Muscle of leg (tissue), 11 donors: Measurements from ENCODE around the gene ANKRD44. TPM values are rescaled to one million over a fixed set of nuclear protein-coding genes. Genes with fewer than 3 reads are reported as not detected.

ENCODE experiments used
- DNase-seq: peaks from one replicate; pipeline ENCODE4 v3.0.0; 2013
- H3K27ac ChIP-seq: one replicate; pipeline ENCODE4 v1.5.1; 2013; ENCODE audit warnings: mild to moderate bottlenecking, low read length, control low read depth
- H3K27me3 ChIP-seq: one replicate; pipeline ENCODE4 v1.6.1; 2013; ENCODE audit warnings: low read length; ENCODE audit not compliant: control insufficient read depth, insufficient read depth
- H3K36me3 ChIP-seq: one replicate; pipeline ENCODE4 v1.6.1; 2013; ENCODE audit warnings: low read length; ENCODE audit not compliant: control insufficient read depth, insufficient read depth
- H3K4me1 ChIP-seq: one replicate; pipeline ENCODE4 v1.6.1; 2013; ENCODE audit warnings: low read length; ENCODE audit not compliant: control insufficient read depth, insufficient read depth
- H3K4me3 ChIP-seq: one replicate; pipeline ENCODE4 v1.5.1; 2013; ENCODE audit warnings: low read length, control low read depth
- H3K9me3 ChIP-seq: replicated peaks from 2 replicates; pipeline ENCODE4 v1.6.1; 2013; ENCODE audit warnings: low read depth, low read length; ENCODE audit not compliant: control insufficient read depth
- WGBS: methylation state at CpG from one replicate; pipeline ENCODE4 v1.1.5; 2013; ENCODE audit warnings: missing lambda C conversion rate; ENCODE audit not compliant: insufficient coverage; 5-methylcytosine and 5-hydroxymethylcytosine counted together
- polyA plus RNA-seq, 8 donors: library from polyadenylated mRNA; unstranded; fragments of 120-200 nt; gene quantifications; one replicate each; pipeline versions ENCODE4 v1.2.1 to v1.2.3, GENCODE V29; 2013; ENCODE audit warnings: inconsistent platforms in 1 of 8, low replicate concordance in 1 of 8; ENCODE audit not compliant: insufficient read length in 8 of 8, insufficient read depth in 1 of 8
- total RNA-seq: library from RNA; stranded (reverse); fragments of 120-200 nt; gene quantifications from one replicate; pipeline ENCODE4 v1.2.4, GENCODE V29; 2013

ANKRD44 gene
- total and polyA plus RNA-seq, 9 donors, result 10.6 to 26.3 (median 15.6) TPM

- H3K27ac ChIP-seq, result no peak overlapping the region
- WGBS, result no CpG with 5 or more reads among the region's 1 CpG
- no peak overlapping the region for H3K4me3 ChIP-seq
- H3K27me3 ChIP-seq, result no peaks in the 10 kb centered on the region
- H3K36me3 ChIP-seq, result peaks cover 3% of the 10 kb centered on the region
- no peaks in the 10 kb centered on the region for H3K9me3 ChIP-seq
- no peaks in the 10 kb centered on the region for H3K4me1 ChIP-seq
- DNase-seq, result no peak
Measured at GRCh38 chr2:196990092-196990491, 320.5 kb downstream of the ANKRD44 start.

DNA sequence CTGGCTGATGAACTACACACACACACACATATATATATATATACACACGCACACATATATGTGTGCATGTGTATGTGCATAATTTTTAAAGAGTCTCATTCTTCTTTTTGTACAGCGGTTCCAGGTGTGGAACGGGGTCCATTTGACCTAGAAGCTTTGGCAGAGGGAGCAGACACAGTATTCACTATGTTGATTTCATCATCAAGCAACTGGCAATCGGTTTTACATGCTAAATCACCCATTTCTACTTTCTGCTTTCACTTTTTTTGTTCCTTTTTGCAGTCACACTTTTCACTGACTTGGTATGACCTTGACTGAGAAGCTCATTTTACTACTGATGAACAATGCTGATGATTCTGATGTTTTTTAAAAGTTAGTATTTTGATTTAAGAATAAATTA, 321.1 kb downstream of the ANKRD44 start:
- no peaks in the 10 kb centered on the region for H3K27me3 ChIP-seq
- no peak overlapping the region for H3K27ac ChIP-seq
- H3K4me3 ChIP-seq, result no peak overlapping the region
- peaks cover 3% of the 10 kb centered on the region for H3K36me3 ChIP-seq
- no peaks in the 10 kb centered on the region for H3K4me1 ChIP-seq
- DNase-seq, result no peak
- H3K9me3 ChIP-seq, result no peaks in the 10 kb centered on the region
- 81% methylated on average over 2 of the region's 4 CpGs for WGBS

DNA sequence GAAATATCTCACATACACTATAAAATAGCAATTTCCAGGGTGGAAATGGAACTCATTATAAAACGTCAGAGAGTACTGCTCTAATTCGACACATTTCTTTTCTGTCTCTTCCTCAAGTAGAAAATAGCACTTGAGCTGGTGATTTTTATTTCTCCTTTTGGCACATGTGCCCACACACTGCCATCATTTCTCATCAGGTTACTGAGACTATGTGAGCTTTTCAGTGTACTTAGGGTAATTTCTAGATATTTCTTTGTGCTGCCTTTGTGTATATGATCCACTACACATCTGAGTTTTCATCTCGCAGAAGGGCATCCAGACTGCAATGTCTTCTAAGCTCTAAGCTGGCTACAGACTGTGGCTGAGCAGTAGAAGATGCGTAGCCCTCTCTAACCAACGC, 321.9 kb downstream of the ANKRD44 start:
- Histone ChIP-seq H3K4me1 (no peaks in the 10 kb centered on the region), H3K9me3 (no peaks in the 10 kb centered on the region), H3K27me3 (no peaks in the 10 kb centered on the region), H3K27ac (peak overlapping the region; percentile 87), H3K4me3 (no peak overlapping the region), H3K36me3 (peaks cover 3% of the 10 kb centered on the region)
- 80% methylated on average over 2 of the region's 5 CpGs for WGBS
- DNase-seq, result peak; percentile 37

DNA sequence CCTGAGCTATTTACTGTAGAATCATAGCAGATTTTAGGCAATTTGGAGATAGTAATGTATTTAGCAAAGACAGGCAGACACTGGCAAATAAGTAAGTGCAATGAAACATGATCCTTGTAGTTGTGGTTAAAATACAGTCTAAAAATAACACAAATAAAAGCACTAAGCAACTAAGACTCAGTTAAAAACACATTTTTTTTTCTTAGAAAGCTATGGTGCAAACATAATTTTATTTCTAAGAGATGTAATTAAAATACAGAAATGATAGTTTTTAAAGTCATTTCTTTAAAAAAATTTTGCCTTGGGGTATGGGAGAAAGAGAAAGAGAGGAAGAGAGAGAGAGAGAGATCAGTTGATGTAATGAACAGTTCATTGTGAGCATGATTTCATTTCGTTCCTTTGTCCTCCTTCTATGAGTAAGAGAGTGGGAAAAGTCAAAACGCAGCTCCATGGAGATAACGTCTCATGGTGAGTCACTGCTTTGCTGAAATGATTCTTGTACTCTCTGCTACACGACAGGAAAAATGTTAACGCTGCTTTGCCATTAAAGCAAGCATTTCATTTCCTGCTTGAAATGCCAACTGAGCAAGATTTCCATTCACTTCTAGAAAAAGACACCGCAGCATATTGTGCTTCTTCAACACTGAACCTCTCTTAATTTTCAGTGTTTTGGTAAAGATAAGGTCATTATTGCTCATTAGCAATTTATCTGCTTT, 322.8 kb downstream of the ANKRD44 start:
- Histone ChIP-seq H3K27me3 (no peaks in the 10 kb centered on the region), H3K9me3 (no peaks in the 10 kb centered on the region), H3K27ac (peak overlapping the region; percentile 87), H3K4me3 (peak overlapping the region; percentile 14), H3K36me3 (no peaks in the 10 kb centered on the region), H3K4me1 (no peaks in the 10 kb centered on the region)
- peak; percentile 93 for DNase-seq
- 6% methylated on average over 5 of the region's 6 CpGs for WGBS

DNA sequence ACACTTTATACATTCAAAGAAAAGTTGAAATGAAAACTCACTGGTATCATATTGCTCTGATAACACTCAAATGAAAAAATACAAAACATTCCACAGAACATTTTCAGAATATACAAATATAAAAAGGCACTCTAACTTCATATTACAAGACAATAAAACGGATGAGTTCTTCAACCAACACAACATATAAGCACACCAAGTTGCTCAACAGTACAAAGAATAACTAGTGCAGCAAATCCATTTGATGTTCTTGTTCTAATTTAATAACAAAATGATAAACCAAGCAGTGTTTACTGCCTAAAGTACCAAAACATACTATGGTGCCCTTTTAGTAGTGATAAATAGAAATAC, 323.3 kb downstream of the ANKRD44 start:
- Histone ChIP-seq H3K27me3 (no peaks in the 10 kb centered on the region), H3K36me3 (no peaks in the 10 kb centered on the region), H3K27ac (peak overlapping the region; percentile 87), H3K9me3 (no peaks in the 10 kb centered on the region), H3K4me3 (no peak overlapping the region), H3K4me1 (no peaks in the 10 kb centered on the region)
- no peak for DNase-seq
- WGBS, result no CpG with 5 or more reads among the region's 1 CpG

DNA sequence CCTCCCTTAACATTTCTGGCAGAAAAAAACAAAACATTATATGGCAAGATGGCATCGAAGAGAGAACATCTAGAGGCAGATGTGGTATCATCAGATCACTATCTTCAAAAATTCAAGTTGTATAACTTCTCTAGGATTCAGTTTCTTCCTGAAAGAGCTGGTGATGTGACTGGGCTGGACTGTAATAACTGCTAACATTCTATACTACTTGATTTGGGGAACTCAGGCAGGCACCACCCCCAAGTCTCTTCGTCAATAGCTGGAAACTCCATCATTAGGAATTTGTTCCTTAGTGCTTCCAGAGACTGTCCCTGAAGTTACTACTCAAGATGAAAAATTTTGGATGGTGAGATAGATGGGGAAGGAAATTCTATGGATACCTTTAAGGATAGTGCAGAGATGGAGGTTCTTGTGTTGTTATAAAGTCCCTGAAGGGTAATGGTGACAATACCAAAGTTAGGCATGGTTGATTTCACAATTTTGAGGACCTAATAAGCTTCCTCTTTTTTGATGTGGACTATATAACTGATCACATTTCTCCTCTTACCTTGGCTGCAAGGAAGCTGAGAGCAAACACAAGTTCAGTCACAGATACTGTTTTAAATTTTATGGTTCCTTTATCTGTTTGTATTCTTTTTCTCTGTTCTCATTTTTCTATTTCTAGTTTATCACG, 324.9 kb downstream of the ANKRD44 start:
- Histone ChIP-seq H3K27me3 (no peaks in the 10 kb centered on the region), H3K27ac (no peak overlapping the region), H3K9me3 (no peaks in the 10 kb centered on the region), H3K36me3 (no peaks in the 10 kb centered on the region), H3K4me3 (no peak overlapping the region), H3K4me1 (no peaks in the 10 kb centered on the region)
- no peak for DNase-seq
- WGBS, result no CpG with 5 or more reads among the region's 3 CpGs

DNA sequence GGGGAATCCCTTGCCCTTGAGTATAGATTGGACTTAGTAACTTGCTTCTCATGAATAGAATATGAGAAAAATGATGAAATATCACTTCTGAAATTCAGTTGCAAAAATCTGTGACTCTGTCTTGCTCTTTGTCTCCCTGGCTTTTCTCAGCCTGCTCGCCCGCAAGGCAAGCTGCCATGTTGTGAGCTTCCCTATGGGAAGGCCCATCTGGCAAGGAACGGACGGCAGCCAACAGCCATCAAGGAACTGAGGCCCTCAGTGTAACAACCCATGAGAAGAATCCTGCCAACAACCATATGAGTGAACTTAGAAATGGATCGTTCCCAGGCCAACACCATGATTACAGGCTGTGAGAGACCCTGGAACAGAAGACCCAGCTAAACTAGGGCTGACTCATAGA, 325.7 kb downstream of the ANKRD44 start:
- Histone ChIP-seq H3K36me3 (no peaks in the 10 kb centered on the region), H3K27ac (no peak overlapping the region), H3K4me1 (no peaks in the 10 kb centered on the region), H3K9me3 (no peaks in the 10 kb centered on the region), H3K4me3 (no peak overlapping the region), H3K27me3 (no peaks in the 10 kb centered on the region)
- no peak for DNase-seq
- 82% methylated on average over 4 of the region's 5 CpGs for WGBS

DNA sequence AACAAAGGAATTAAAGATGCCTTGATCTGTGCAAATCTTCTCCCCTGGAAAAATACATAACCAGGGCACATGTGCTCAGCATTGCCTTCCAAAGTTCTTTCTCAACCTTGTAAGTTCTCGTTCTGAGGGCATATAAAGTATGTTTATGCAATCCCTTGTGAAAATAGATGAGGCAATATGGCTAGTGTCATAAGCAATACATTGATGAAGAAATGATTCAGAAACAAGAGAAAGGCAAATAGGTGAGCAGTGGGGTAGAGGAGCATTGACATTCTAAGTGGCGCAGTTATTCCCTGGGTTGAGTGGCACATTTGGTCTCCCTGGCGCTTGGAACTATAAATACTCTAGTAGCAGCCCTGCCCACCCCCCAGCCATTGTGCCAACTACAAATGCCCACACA, 326.6 kb downstream of the ANKRD44 start:
- WGBS, result 94% methylated on average over 2 of the region's 3 CpGs
- no peaks in the 10 kb centered on the region for H3K36me3 ChIP-seq
- no peaks in the 10 kb centered on the region for H3K27me3 ChIP-seq
- no peak overlapping the region for H3K4me3 ChIP-seq
- no peak overlapping the region for H3K27ac ChIP-seq
- no peaks in the 10 kb centered on the region for H3K4me1 ChIP-seq
- DNase-seq, result no peak
- H3K9me3 ChIP-seq, result no peaks in the 10 kb centered on the region

DNA sequence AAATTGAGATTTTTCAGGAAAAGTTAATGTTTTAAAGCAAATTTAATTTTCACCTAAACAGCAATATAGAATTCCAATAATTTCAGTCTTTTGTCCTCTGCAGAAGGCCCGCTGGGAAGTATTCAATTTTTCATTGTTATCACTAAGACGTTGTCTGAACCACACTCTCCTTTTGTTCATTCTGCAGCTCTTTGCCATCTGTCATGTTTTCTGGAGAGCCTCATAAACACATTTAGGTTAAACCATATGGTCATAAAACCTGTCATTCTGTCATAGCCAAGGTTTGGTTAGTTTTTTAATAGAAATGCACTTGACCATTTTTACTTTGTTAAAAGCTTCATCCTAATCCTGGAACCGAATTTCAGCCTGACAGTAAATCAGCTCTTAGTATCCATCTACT, 330.1 kb downstream of the ANKRD44 start:
- Histone ChIP-seq H3K9me3 (no peaks in the 10 kb centered on the region), H3K27me3 (no peaks in the 10 kb centered on the region), H3K4me3 (no peak overlapping the region), H3K27ac (no peak overlapping the region), H3K36me3 (no peaks in the 10 kb centered on the region), H3K4me1 (no peaks in the 10 kb centered on the region)
- DNase-seq, result no peak
- WGBS, result 11% methylated on average over 2 of the region's 3 CpGs

DNA sequence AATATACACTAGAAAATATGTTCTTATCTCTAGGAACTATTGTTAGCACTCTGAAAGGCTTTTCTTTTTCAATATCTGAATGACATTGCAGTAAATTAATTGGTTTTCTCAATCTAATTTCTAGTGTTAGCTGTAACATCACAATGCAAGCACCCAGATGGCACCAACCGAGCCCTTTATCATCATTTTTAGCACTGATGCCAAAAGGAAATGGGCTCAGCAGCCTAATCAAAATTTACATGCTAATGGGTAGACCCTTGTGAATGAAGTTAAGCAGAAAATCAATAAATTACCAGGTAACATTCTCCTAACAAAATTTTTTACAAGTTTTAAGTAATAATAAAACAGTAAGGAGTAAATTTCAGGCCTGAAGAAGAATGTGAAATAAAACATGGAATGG, 330.6 kb downstream of the ANKRD44 start:
- Histone ChIP-seq H3K27ac (no peak overlapping the region), H3K27me3 (no peaks in the 10 kb centered on the region), H3K36me3 (no peaks in the 10 kb centered on the region), H3K9me3 (no peaks in the 10 kb centered on the region), H3K4me1 (no peaks in the 10 kb centered on the region), H3K4me3 (no peak overlapping the region)
- WGBS, result no CpG with 5 or more reads among the region's 1 CpG
- DNase-seq, result no peak
